Activated CD4-positive, alpha-beta T cell treated with anti-CD3 and anti-CD28 coated beads, Interleukin-2, amount 10 ng/mL, durations not matched to agents 24 days and 14 days (primary cell): ENCODE data around the gene MDN1. TPM values are rescaled to one million over a fixed set of nuclear protein-coding genes. Genes with fewer than 3 reads are reported as not detected.

Source experiments
- DNase-seq: peaks from one replicate; pipeline ENCODE4 v3.0.0; 2022
- H3K27ac Mint-ChIP-seq: one replicate; pipeline ENCODE4 v1.8.0; 2022; ENCODE audit warnings: mild to moderate bottlenecking, mixed read lengths
- H3K27me3 Mint-ChIP-seq: one replicate; pipeline ENCODE4 v1.8.0; 2022; ENCODE audit warnings: mixed read lengths
- H3K36me3 Mint-ChIP-seq: one replicate; pipeline ENCODE4 v1.8.0; 2022; ENCODE audit warnings: low read depth, mild to moderate bottlenecking, mixed read lengths
- H3K4me1 Mint-ChIP-seq: one replicate; pipeline ENCODE4 v1.8.0; 2021; ENCODE audit warnings: mixed read lengths
- H3K4me3 Mint-ChIP-seq: one replicate; pipeline ENCODE4 v1.8.0; 2022; ENCODE audit warnings: mild to moderate bottlenecking, moderate library complexity, mixed read lengths
- H3K9me3 Mint-ChIP-seq: one replicate; pipeline ENCODE4 v1.8.0; 2021; ENCODE audit warnings: mixed read lengths
- intact Hi-C: fragments of 100-400 bp; cut with micrococcal nuclease; formaldehyde crosslinking; loops from one replicate; pipeline ENCODE4 v1.15.1; 2023
- total RNA-seq: library from RNA; stranded (reverse); gene quantifications from 2 replicates; pipeline ENCODE4 v1.2.3, GENCODE V29; 2022

Gene MDN1
- total RNA-seq, 1 donor from 2014 or later = 78.3 TPM

- intact Hi-C loops = loop anchor here (10.0 kb wide), 1 partner anchor 46 kb away; no protein-coding TSS in a partner anchor
- H3K27ac Mint-ChIP-seq = no peak overlapping the region
- peaks cover 76% of the 10 kb centered on the region for H3K36me3 Mint-ChIP-seq
Measured at GRCh38 chr6:89688328-89688727, 131.3 kb downstream of the MDN1 start.

DNA sequence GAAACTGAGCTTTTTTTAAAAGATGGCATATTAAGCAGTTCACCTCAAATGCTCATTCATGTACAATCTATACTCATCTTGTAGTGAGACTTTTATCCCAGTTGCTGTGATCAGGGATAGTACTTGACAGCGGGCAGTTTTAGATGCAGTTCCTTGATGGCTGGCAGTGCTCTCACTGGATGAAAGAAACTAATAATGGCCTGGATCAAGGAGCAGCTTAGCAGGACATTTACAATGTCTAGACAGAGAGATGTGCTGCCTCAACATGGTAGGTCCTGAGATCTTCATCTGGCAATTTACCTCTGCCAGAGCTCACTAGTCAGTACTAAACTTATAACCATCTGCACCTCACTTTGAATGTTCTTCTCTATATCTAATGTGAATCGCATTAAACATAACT lies 134.3 kb downstream of the MDN1 start:
- no peak overlapping the region for H3K4me3 Mint-ChIP-seq
- no peaks in the 10 kb centered on the region for H3K4me1 Mint-ChIP-seq
- no peaks in the 10 kb centered on the region for H3K9me3 Mint-ChIP-seq
- intact Hi-C loops = loop anchor here (10.0 kb wide), 1 partner anchor 49 kb away; no protein-coding TSS in a partner anchor
- H3K27ac Mint-ChIP-seq = no peak overlapping the region
- no peak for DNase-seq
- no peaks in the 10 kb centered on the region for H3K27me3 Mint-ChIP-seq
- H3K36me3 Mint-ChIP-seq = peaks cover 73% of the 10 kb centered on the region

More at GRCh38 chr6:89688328-89688727, 131.3 kb downstream of the MDN1 start:
- no peak for DNase-seq
- Mint-ChIP-seq H3K9me3 (no peaks in the 10 kb centered on the region), H3K4me1 (peaks cover 5% of the 10 kb centered on the region), H3K4me3 (no peak overlapping the region), H3K27me3 (no peaks in the 10 kb centered on the region)

- no peak overlapping the region for H3K4me3 Mint-ChIP-seq
- DNase-seq = no peak
- peaks cover 68% of the 10 kb centered on the region for H3K36me3 Mint-ChIP-seq
- no peaks in the 10 kb centered on the region for H3K4me1 Mint-ChIP-seq
- H3K27ac Mint-ChIP-seq = no peak overlapping the region
- no peaks in the 10 kb centered on the region for H3K27me3 Mint-ChIP-seq
- intact Hi-C loops = loop anchor here (10.0 kb wide), 1 partner anchor 52 kb away; no protein-coding TSS in a partner anchor
- no peaks in the 10 kb centered on the region for H3K9me3 Mint-ChIP-seq
Measured at GRCh38 chr6:89682991-89683390, 136.6 kb downstream of the MDN1 start.

DNA sequence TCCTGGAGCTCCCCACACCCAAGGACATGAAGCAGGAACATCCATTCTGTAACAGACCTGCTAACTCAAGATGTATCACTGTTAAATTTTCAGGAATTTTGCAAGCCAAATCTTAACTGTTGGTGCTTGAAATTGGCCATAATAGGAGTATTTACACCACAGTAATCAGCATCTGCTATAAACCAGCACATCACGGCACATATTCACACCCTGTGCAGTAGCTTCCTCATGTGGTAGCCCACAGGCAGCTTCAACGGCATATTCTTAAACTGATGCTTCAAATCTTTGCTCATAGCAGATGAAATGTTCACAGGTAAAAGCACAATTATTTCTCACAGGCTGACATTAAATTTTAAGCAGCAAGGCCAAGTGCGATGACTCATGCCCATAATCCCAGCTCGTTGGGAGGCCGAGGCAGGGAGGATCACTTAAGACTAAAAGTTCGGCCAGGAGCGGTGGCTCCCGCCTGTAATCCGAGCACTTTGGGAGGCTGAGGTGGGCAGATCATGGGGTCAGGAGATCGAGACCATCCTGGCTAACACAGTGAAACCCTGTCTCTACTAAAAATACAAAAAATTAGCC lies 137.5 kb downstream of the MDN1 start:
- Mint-ChIP-seq H3K4me3 (no peak overlapping the region), H3K27ac (no peak overlapping the region), H3K27me3 (no peaks in the 10 kb centered on the region), H3K4me1 (no peaks in the 10 kb centered on the region), H3K36me3 (peaks cover 67% of the 10 kb centered on the region), H3K9me3 (no peaks in the 10 kb centered on the region)
- no peak for DNase-seq
- intact Hi-C loops = loop anchor here (10.0 kb wide), 1 partner anchor 53 kb away; no protein-coding TSS in a partner anchor

DNA sequence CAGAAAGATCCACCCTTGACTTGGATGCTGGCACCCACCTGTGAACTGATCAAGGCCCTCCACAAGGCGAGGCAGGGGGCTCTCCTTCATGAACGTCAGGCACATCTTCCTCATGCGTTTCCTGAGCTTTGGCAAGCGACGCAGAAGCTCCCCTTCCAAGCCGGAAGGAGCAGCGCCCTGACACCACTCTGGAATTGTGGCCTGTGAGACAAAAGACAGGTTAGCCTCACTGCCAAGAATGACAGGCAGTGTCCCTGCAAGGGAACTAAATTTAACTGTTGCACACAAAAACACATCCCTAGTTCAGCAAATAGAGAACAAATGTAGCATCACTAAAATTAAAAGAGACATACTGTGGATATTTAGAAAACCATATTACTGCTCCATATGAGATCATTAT lies 139.0 kb downstream of the MDN1 start:
- no peaks in the 10 kb centered on the region for H3K4me1 Mint-ChIP-seq
- no peaks in the 10 kb centered on the region for H3K27me3 Mint-ChIP-seq
- H3K9me3 Mint-ChIP-seq = no peaks in the 10 kb centered on the region
- no peak overlapping the region for H3K27ac Mint-ChIP-seq
- intact Hi-C loops = loop anchor here (10.0 kb wide), 1 partner anchor 54 kb away; no protein-coding TSS in a partner anchor
- DNase-seq = no peak
- peaks cover 66% of the 10 kb centered on the region for H3K36me3 Mint-ChIP-seq
- H3K4me3 Mint-ChIP-seq = no peak overlapping the region

GRCh38 chr6:89680150-89680549 lies 139.4 kb downstream of the MDN1 start:
- Mint-ChIP-seq H3K9me3 (no peaks in the 10 kb centered on the region), H3K4me1 (no peaks in the 10 kb centered on the region), H3K4me3 (no peak overlapping the region), H3K27me3 (no peaks in the 10 kb centered on the region), H3K36me3 (peaks cover 66% of the 10 kb centered on the region), H3K27ac (no peak overlapping the region)
- intact Hi-C loops = loop anchor here (10.0 kb wide), 1 partner anchor 55 kb away; no protein-coding TSS in a partner anchor
- DNase-seq = no peak

GRCh38 chr6:89679215-89680120 lies 140.1 kb downstream of the MDN1 start:
- intact Hi-C loops = loop anchor here (10.0 kb wide), 1 partner anchor 55 kb away; no protein-coding TSS in a partner anchor

DNA sequence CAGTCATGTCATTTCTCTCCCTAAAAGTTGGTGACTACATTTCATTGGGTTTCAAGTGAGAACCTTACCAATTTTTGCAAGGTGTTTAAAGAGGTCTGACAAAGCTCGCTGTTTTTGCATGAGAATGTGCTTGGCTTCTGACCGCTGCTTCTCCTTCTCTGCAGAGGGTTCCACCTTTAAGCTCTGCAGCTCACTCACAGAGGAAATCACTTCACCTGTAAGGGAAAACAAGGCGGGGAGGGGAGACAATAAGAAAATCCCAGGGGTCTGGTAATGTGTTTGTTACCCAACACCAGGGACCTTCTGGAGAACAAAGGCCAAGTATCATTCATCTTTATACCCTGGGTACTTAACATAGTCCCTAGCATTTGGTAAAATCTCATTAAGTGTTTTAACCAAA lies 141.1 kb downstream of the MDN1 start:
- Mint-ChIP-seq H3K4me3 (no peak overlapping the region), H3K36me3 (peaks cover 67% of the 10 kb centered on the region), H3K27ac (no peak overlapping the region), H3K9me3 (no peaks in the 10 kb centered on the region), H3K27me3 (no peaks in the 10 kb centered on the region), H3K4me1 (no peaks in the 10 kb centered on the region)
- intact Hi-C loops = no loop called here
- no peak for DNase-seq

More at GRCh38 chr6:89679215-89680120, 140.1 kb downstream of the MDN1 start:
- H3K27ac Mint-ChIP-seq = no peak overlapping the region
- no peaks in the 10 kb centered on the region for H3K27me3 Mint-ChIP-seq
- H3K36me3 Mint-ChIP-seq = peaks cover 66% of the 10 kb centered on the region
- no peak for DNase-seq
- no peaks in the 10 kb centered on the region for H3K9me3 Mint-ChIP-seq
- no peak overlapping the region for H3K4me3 Mint-ChIP-seq
- no peaks in the 10 kb centered on the region for H3K4me1 Mint-ChIP-seq

GRCh38 chr6:89675949-89676748 lies 143.4 kb downstream of the MDN1 start:
- Mint-ChIP-seq H3K27ac (no peak overlapping the region), H3K4me3 (no peak overlapping the region), H3K36me3 (peaks cover 72% of the 10 kb centered on the region), H3K4me1 (no peaks in the 10 kb centered on the region), H3K9me3 (no peaks in the 10 kb centered on the region), H3K27me3 (no peaks in the 10 kb centered on the region)
- intact Hi-C loops = no loop called here
- DNase-seq = no peak

DNA sequence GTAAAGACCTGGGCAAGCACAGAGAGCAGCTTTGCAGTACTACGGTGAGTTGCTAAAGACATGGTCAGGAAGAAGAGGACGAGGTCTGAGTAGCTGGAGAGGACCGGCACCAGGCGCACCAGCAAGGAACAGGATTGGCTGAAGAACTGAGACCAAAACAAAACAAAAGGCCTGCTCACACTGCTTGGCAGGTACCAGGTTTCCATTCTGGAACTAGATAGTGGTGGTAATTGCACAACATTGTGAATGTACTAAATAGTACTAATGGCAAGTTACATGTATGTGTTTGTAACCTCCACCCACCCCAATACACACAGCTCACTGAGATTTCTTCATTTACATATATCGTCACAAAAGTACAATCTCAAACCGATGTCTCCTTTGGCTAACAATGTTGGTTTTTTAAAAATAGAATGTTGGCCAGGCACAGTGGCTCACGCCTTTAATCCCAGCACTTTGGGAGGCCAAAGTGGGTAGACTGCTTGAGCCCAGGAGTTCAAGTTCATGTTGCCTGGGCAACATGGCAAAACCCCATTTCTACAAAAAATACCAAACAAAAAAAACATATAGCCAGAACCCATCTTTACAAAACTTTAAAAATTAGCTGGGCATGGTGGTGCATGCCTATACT lies 148.5 kb downstream of the MDN1 start:
- intact Hi-C loops = no loop called here
- H3K27me3 Mint-ChIP-seq = no peaks in the 10 kb centered on the region
- H3K9me3 Mint-ChIP-seq = no peaks in the 10 kb centered on the region
- H3K36me3 Mint-ChIP-seq = peaks cover 64% of the 10 kb centered on the region
- H3K27ac Mint-ChIP-seq = peak overlapping the region; percentile 48
- H3K4me1 Mint-ChIP-seq = no peaks in the 10 kb centered on the region
- no peak overlapping the region for H3K4me3 Mint-ChIP-seq
- no peak for DNase-seq

DNA sequence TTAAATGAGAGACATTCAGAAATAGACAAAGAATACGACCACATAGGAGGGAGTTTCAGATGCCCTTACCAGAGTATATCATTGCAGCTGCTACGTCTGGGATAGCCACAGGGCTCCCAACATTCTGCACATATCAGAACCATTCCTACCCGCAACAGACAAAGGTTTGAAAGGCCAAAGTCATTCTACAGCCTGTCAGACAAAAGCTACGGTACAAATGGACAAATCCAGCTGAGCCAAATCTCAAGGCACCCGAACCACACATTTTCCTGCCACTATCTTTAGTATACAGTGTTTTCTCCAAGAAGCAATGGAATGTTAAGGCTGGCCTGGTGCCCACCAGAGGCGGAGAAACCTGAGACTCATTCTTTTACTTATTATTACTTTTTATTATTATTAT lies 150.6 kb downstream of the MDN1 start:
- intact Hi-C loops = no loop called here
- no peak for DNase-seq
- no peaks in the 10 kb centered on the region for H3K4me1 Mint-ChIP-seq
- no peaks in the 10 kb centered on the region for H3K27me3 Mint-ChIP-seq
- H3K27ac Mint-ChIP-seq = no peak overlapping the region
- no peaks in the 10 kb centered on the region for H3K9me3 Mint-ChIP-seq
- no peak overlapping the region for H3K4me3 Mint-ChIP-seq
- peaks cover 62% of the 10 kb centered on the region for H3K36me3 Mint-ChIP-seq

- peaks cover 65% of the 10 kb centered on the region for H3K36me3 Mint-ChIP-seq
Measured at GRCh38 chr6:89667872-89668556, 151.6 kb downstream of the MDN1 start.

More at GRCh38 chr6:89667872-89668556, 151.6 kb downstream of the MDN1 start:
- H3K27ac Mint-ChIP-seq = no peak overlapping the region
- H3K27me3 Mint-ChIP-seq = no peaks in the 10 kb centered on the region
- intact Hi-C loops = no loop called here
- no peak overlapping the region for H3K4me3 Mint-ChIP-seq
- no peak for DNase-seq
- no peaks in the 10 kb centered on the region for H3K9me3 Mint-ChIP-seq
- H3K4me1 Mint-ChIP-seq = no peaks in the 10 kb centered on the region
